Transverse colon (tissue), 4 donors: ENCODE measurements around the gene PCBP3. TPM values are rescaled to one million over a fixed set of nuclear protein-coding genes. Genes with fewer than 3 reads are reported as not detected.
"Not testable (repeated sequence)": the region's sequence is repeated elsewhere in the genome, so short reads cannot be mapped to it uniquely, and the experiment has no call there.

Source experiments
- DNase-seq: peaks from one replicate; pipeline ENCODE4 v3.0.0-alpha.2; 2019
- H3K27ac ChIP-seq, 4 donors: fragments of 200-600 bp; sonication (generic); 2 replicates each; pipeline ENCODE4 v1.5.1; 2016 to 2018; ENCODE audit warnings: inconsistent platforms in 4 of 4
- H3K27me3 ChIP-seq: fragments of 200-600 bp; sonication (generic); 2 replicates; pipeline ENCODE4 v1.5.1; 2017; ENCODE audit warnings: inconsistent platforms
- H3K36me3 ChIP-seq, 4 donors: fragments of 200-600 bp; sonication (generic); 2 replicates each; pipeline ENCODE4 v1.5.1; 2017 to 2019; ENCODE audit warnings: inconsistent platforms in 4 of 4
- H3K4me1 ChIP-seq, 4 donors: fragments of 200-600 bp; sonication (generic); 2 replicates each; pipeline ENCODE4 v1.5.1; 2017 to 2020; ENCODE audit warnings: inconsistent platforms in 4 of 4
- H3K4me3 ChIP-seq, 4 donors: fragments of 200-600 bp; sonication (generic); 1 replicate in 1 of 4; 2 replicates in 3 of 4; pipeline versions ENCODE4 v1.5.1 to v1.6.1; 2017 to 2019; ENCODE audit warnings: inconsistent platforms in 4 of 4
- H3K9me3 ChIP-seq, 2 donors: fragments of 200-600 bp; sonication (generic); 2 replicates each; pipeline ENCODE4 v1.5.1; 2017 to 2019; ENCODE audit warnings: inconsistent platforms in 2 of 2
- CTCF ChIP-seq, 5 experiments: fragments of 200-600 bp in 3 of 5; fragments of 450-650 bp in 2 of 5; sonication (generic) in 3 of 5; IDR thresholded peaks; 1 replicate in 2 of 5; 2 replicates in 3 of 5; pipeline ENCODE4 v1.5.1; 2016 to 2017; ENCODE audit warnings: antibody characterized with exemption in 5 of 5, inconsistent platforms in 3 of 5, mild to moderate bottlenecking in 2 of 5, moderate library complexity in 1 of 5
- EP300 ChIP-seq: sonication (generic); formaldehyde crosslinking; IDR thresholded peaks from one replicate; pipeline ENCODE4 v1.6.1; 2017; ENCODE audit warnings: antibody characterized with exemption, low read depth
- POLR2A ChIP-seq: fragments of 450-650 bp; IDR thresholded peaks from one replicate; pipeline ENCODE4 v1.6.1; 2016; ENCODE audit warnings: antibody characterized with exemption, mild to moderate bottlenecking, moderate library complexity
- POLR2AphosphoS5 ChIP-seq, 3 donors: sonication (generic); formaldehyde crosslinking; IDR thresholded peaks; one replicate each; pipeline ENCODE4 v1.6.1; 2016; ENCODE audit warnings: antibody characterized with exemption in 3 of 3
- whole genome bisulfite sequencing, 2 donors: methylation state at CpG; one replicate each; pipeline ENCODE4 v1.1.5; 2018; ENCODE audit warnings: low coverage in 1 of 2; 5-methylcytosine and 5-hydroxymethylcytosine counted together
- in situ Hi-C, 4 donors: fragments of 200-750 bp; cut with MboI; loops; one replicate each; pipeline versions ENCODE4 v1.15.0 to v1.15.1; 2017; ENCODE audit warnings: low sequenced_read_pairs in 3 of 4, low pct_ligation_motif_present in 1 of 4, low pct_unique_long_range_greater_than_20kb in 1 of 4
- intact Hi-C: fragments of 100-400 bp; cut with DNase I; formaldehyde crosslinking; loops from one replicate; pipeline ENCODE4 v1.15.1; 2023; ENCODE audit warnings: low total_unique reads
- total RNA-seq, 4 donors: library from RNA; depleted of rRNA; stranded (reverse); fragments of >200 nt; gene quantifications; one replicate each; pipeline ENCODE4 v1.1.0, GENCODE V29; 2016

Gene PCBP3
- total RNA-seq, 4 donors from 2014 or later: 0.80 to 7.8 (median 5.3) TPM

- TF ChIP-seq EP300 (no peak), CTCF (IDR thresholded peaks at IDR 0.05) (no peak), POLR2AphosphoS5 (IDR thresholded peaks at IDR 0.05) (no peak), POLR2A (no peak)
- no peak for DNase-seq
- Histone ChIP-seq H3K27ac (no peak overlapping the region), H3K36me3 (no peaks in the 10 kb centered on the region), H3K9me3 (no peaks in the 10 kb centered on the region), H3K27me3 (peaks cover 23% of the 10 kb centered on the region), H3K4me3 (no peak overlapping the region), H3K4me1 (no peaks in the 10 kb centered on the region)
- 57 to 58% methylated on average over 8 to 12 of the region's 12 CpGs for WGBS, 2 donors
- in situ Hi-C loops (no loop called here), intact Hi-C loops (no loop called here)
These were observed 23.2 kb upstream of the PCBP3 start for GRCh38 chr21:45620201-45620923.

- H3K4me3 ChIP-seq, DNase-seq, H3K27ac ChIP-seq, intact Hi-C loops, in situ Hi-C loops, H3K4me1 ChIP-seq, H3K36me3 ChIP-seq, H3K9me3 ChIP-seq: not testable (repeated sequence)
- H3K27me3 ChIP-seq: peaks cover 18% of the 10 kb centered on the region
- 47 to 68% methylated on average over 7 to 10 of the region's 10 CpGs for WGBS, 2 donors
These were observed 21.8 kb upstream of the PCBP3 start for GRCh38 chr21:45621435-45622331.

- H3K36me3 ChIP-seq: no peaks in the 10 kb centered on the region
- DNase-seq: no peak
- intact Hi-C loops: no loop called here
- in situ Hi-C loops: no loop called here
- H3K9me3 ChIP-seq: no peaks in the 10 kb centered on the region
- H3K27me3 ChIP-seq: peaks cover 11% of the 10 kb centered on the region
- H3K4me1 ChIP-seq: no peaks in the 10 kb centered on the region
- no peak for TF ChIP-seq EP300
- no peak for TF ChIP-seq POLR2AphosphoS5 (IDR thresholded peaks at IDR 0.05)
- TF ChIP-seq POLR2A: no peak
- no peak for TF ChIP-seq CTCF (IDR thresholded peaks at IDR 0.05)
- no peak overlapping the region for H3K4me3 ChIP-seq
- 73 to 77% methylated on average over 7 to 19 of the region's 19 CpGs for WGBS, 2 donors
- no peak overlapping the region for H3K27ac ChIP-seq
These were observed 21.0 kb upstream of the PCBP3 start for GRCh38 chr21:45622416-45623097.

- Histone ChIP-seq H3K27ac (no peak overlapping the region), H3K4me1 (no peaks in the 10 kb centered on the region), H3K9me3 (no peaks in the 10 kb centered on the region), H3K36me3 (no peaks in the 10 kb centered on the region), H3K27me3 (peaks cover 11% of the 10 kb centered on the region), H3K4me3 (no peak overlapping the region)
- intact Hi-C loops: no loop called here
- in situ Hi-C loops: no loop called here
- 77 to 90% methylated on average over 2 to 7 of the region's 7 CpGs for WGBS, 2 donors
- TF ChIP-seq POLR2A (no peak), EP300 (no peak), CTCF (IDR thresholded peaks at IDR 0.05) (no peak), POLR2AphosphoS5 (IDR thresholded peaks at IDR 0.05) (no peak)
- DNase-seq: no peak
These were observed 20.1 kb upstream of the PCBP3 start for GRCh38 chr21:45623436-45623835.

GRCh38 chr21:45626127-45626526, 17.4 kb upstream of the PCBP3 start:
- H3K36me3 ChIP-seq, H3K4me1 ChIP-seq, H3K27me3 ChIP-seq, H3K4me3 ChIP-seq, intact Hi-C loops, DNase-seq, H3K27ac ChIP-seq, in situ Hi-C loops, H3K9me3 ChIP-seq: not testable (repeated sequence)
- 60 to 71% methylated on average over 1 to 2 of the region's 2 CpGs for WGBS, 2 donors
